HL-60 (cell line): ENCODE results near the gene GPD2.

Experiments
- CTCF ChIP-seq: IDR thresholded peaks from one replicate; pipeline ENCODE4 v1.5.1; 2011; ENCODE audit warnings: low read length, control low read depth, inconsistent platforms; ENCODE audit not compliant: insufficient read depth
- GABPA ChIP-seq: IDR thresholded peaks from 2 replicates; pipeline ENCODE4 v1.6.1; 2012; ENCODE audit warnings: low read depth
- POLR2AphosphoS5 ChIP-seq: IDR thresholded peaks from 2 replicates; pipeline ENCODE4 v1.6.1; 2012; ENCODE audit warnings: low read depth
- REST ChIP-seq: IDR thresholded peaks from 2 replicates; pipeline ENCODE4 v1.6.1; 2012; ENCODE audit warnings: low read depth; ENCODE audit not compliant: insufficient replicate concordance

- TF ChIP-seq CTCF (no peak), GABPA (no peak), REST (no peak), POLR2AphosphoS5 (no peak)
Measured at GRCh38 chr2:156601855-156602551, 165.8 kb downstream of the GPD2 start.
